ENCODE measurements around the gene ADAMTSL1. TPM values are rescaled to one million over a fixed set of nuclear protein-coding genes. Genes with fewer than 3 reads are reported as not detected.

The ADAMTSL1 gene
- total and polyA plus RNA-seq, 2 of the 8 experiments (the other 6 are each of a cell fraction or from before 2014, with no cell fraction given), result 0.84 to 1.1 TPM

DNA sequence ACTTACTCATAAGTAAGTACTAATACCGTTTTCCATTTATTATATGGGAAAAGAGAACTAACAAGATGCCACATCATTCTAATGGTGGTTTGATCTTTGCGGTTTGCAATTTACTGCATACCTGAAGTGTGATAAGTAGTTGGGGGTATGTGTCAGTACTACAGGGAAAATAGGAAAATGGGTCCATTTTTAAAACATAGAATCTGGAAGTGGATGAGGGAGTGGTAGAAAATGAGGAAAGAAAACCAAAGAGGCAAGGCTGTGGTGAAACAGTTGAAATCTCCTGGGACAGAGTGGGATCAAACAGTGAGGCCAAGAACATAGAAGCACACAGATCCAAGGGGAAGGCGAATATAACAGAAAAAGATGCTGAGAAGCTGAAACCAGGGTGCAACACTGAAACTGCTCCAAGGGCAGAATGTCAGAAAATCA is 6.7 kb downstream of the ADAMTSL1 start:
- POLR2A ChIA-PET (ENCODE audit: partially characterized antibody), result no interaction called here
- H3K79me2 ChIP-seq (ENCODE audit: control insufficient read depth in 1 of 2, insufficient read depth in 2 of 2, low read length in 2 of 2), result no peaks in the 10 kb centered on the region

More for the DNA sequence above, 6.7 kb downstream of the ADAMTSL1 start:
- Histone ChIP-seq H3K56ac (replicated peaks; ENCODE audit: insufficient read length, low read depth, low read length) (no peak overlapping the region), H2BK20ac (ENCODE audit: low read length) (no peak overlapping the region), H4K5ac (ENCODE audit: insufficient read length, low read depth, low read length) (no peak overlapping the region), H3K9me3 (ENCODE audit: insufficient read depth in 2 of 2, low read depth in 1 of 2, low read length in 1 of 2) (no peaks in the 10 kb centered on the region), H4K8ac (ENCODE audit: extremely low read depth, insufficient read depth, low read length) (no peak overlapping the region), H2BK12ac (ENCODE audit: low read depth, low read length) (no peak overlapping the region), H3K4ac (replicated peaks; ENCODE audit: insufficient read length, low read depth, low read length) (no peak overlapping the region), H3K23me2 (ENCODE audit: low read depth, low read length) (no peaks in the 10 kb centered on the region), H3K9ac (replicated peaks in 1 of 4; ENCODE audit: extremely low read depth in 1 of 4, low read depth in 3 of 4, low read length in 3 of 4) (no peak overlapping the region), H3K79me1 (ENCODE audit: low read depth, low read length) (no peaks in the 10 kb centered on the region), H3K4me2 (ENCODE audit: insufficient read depth in 1 of 2, low read depth in 2 of 2, low read length in 2 of 2) (no peak overlapping the region), H4K20me1 (replicated peaks in 1 of 2; ENCODE audit: control insufficient read depth in 1 of 2, insufficient read depth in 2 of 2, low read length in 2 of 2) (no peaks in the 10 kb centered on the region), H3K4me1 (replicated peaks in 1 of 4; ENCODE audit: control insufficient read depth in 3 of 4, insufficient read depth in 4 of 4, low read length in 3 of 4) (no peaks in the 10 kb centered on the region; a peak in 1 of 7 replicates), H2BK5ac (ENCODE audit: low read depth, low read length) (no peak overlapping the region), H2BK120ac (replicated peaks; ENCODE audit: low read depth, low read length) (no peak overlapping the region), H2BK15ac (ENCODE audit: low read length) (no peak overlapping the region), H3K14ac (ENCODE audit: insufficient read length) (no peak overlapping the region), H3K23ac (ENCODE audit: insufficient read length) (no peak overlapping the region), H3K27me3 (replicated peaks in 1 of 4; ENCODE audit: control insufficient read depth in 3 of 4, extremely low read depth in 1 of 4, insufficient read depth in 3 of 4, low read length in 3 of 4) (no peaks in the 10 kb centered on the region), H3K4me3 (ENCODE audit: extremely low read depth in 1 of 4, insufficient read depth in 2 of 4, low read depth in 3 of 4, low read length in 4 of 4) (no peak overlapping the region), H3K18ac (ENCODE audit: extremely low read depth, low read length) (no peak overlapping the region), H3K36me3 (ENCODE audit: control insufficient read depth in 2 of 4, insufficient read depth in 4 of 4, low read length in 3 of 4) (no peaks in the 10 kb centered on the region), H3K27ac (ENCODE audit: low read depth, low read length) (no peak overlapping the region), H4K91ac (replicated peaks; ENCODE audit: insufficient read length, low read length) (no peak overlapping the region), H2AK5ac (ENCODE audit: low read depth, low read length) (no peak overlapping the region), H2AFZ (ENCODE audit: low read length) (no peak overlapping the region)
- TF ChIP-seq, protein P1, sequence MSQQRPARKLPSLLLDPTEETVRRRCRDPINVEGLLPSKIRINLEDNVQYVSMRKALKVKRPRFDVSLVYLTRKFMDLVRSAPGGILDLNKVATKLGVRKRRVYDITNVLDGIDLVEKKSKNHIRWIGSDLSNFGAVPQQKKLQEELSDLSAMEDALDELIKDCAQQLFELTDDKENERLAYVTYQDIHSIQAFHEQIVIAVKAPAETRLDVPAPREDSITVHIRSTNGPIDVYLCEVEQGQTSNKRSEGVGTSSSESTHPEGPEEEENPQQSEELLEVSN (IDR thresholded peaks at IDR 0.05), result no peak
- TF ChIP-seq BCL11A (IDR thresholded peaks at IDR 0.05; ENCODE audit: low read depth in 2 of 2, low read length in 2 of 2) (no peak), PHF8 (conservative IDR thresholded peaks at IDR 0.05; ENCODE audit: low read depth, low read length) (no peak), TEAD4 (IDR thresholded peaks at IDR 0.05; ENCODE audit: low read depth, low read length) (no peak), MAFK (IDR thresholded peaks at IDR 0.05; ENCODE audit: low read depth, low read length) (no peak), POLR2A (IDR thresholded peaks at IDR 0.05; ENCODE audit: control extremely low read depth in 1 of 2, low read depth in 2 of 2, low read length in 2 of 2) (no peak), TCF12 (IDR thresholded peaks at IDR 0.05; ENCODE audit: low read depth, low read length) (no peak), FOSL1 (IDR thresholded peaks at IDR 0.05; ENCODE audit: insufficient read depth, low read depth, low read length) (no peak), SRF (IDR thresholded peaks at IDR 0.05; ENCODE audit: low read depth, low read length) (no peak), GTF2F1 (IDR thresholded peaks at IDR 0.05; ENCODE audit: borderline replicate concordance, low read depth, low read length) (no peak)
- FAIRE-seq (no peak), DNase-seq (ENCODE audit: low read depth in 1 of 2, low spot score in 2 of 2) (no peak)
- WGBS, 2 experiments (ENCODE audit: extremely low coverage in 1 of 2, insufficient coverage in 1 of 2, insufficient read length in 1 of 2, insufficient replicate concordance in 2 of 2, low coverage in 1 of 2, low lambda C conversion rate in 2 of 2, missing lambda C conversion rate in 1 of 2), result 87% methylated on average over 3 of the region's 3 CpGs; no CpG with 5 or more reads in 1 of the 2 experiments
- CTCF ChIA-PET (ENCODE audit: partially characterized antibody), result interaction anchor here (0.8 kb wide), 1 partner anchor 39 kb away, joined by 3 read pairs; no protein-coding TSS in a partner anchor

Measured in H1 (cell line).